Endothelial cell of umbilical vein (primary cell): ENCODE results near the gene PXT1. TPM values are rescaled to one million over a fixed set of nuclear protein-coding genes. Genes with fewer than 3 reads are reported as not detected.

ENCODE experiments used
- BruUV-seq: library from RNA; stranded (reverse); fragments of 400-500 nt; replicated peaks from 2 replicates; lab custom pipeline; 2021; lab: Mats Ljungman, UMichigan
- CTCF ChIA-PET: fragments of 300-600, 350-600 bp; sonication (Branson Sonifier 250); formaldehyde crosslinking; loops from one replicate; lab custom pipeline; 2021; ENCODE audit warnings: antibody characterized with exemption, inconsistent platforms; lab: Charles Lee
- POLR2A ChIA-PET: fragments of 300-600, 350-600 bp; sonication (Branson Sonifier 250); formaldehyde crosslinking; loops from one replicate; lab custom pipeline; 2021; ENCODE audit warnings: antibody characterized with exemption, inconsistent platforms; lab: Charles Lee
- DNase-seq: peaks from one replicate; pipeline ENCODE4 v3.0.0-alpha.2; 2011; ENCODE audit warnings: low read depth, low spot score
- FAIRE-seq: peaks from 2 replicates; lab custom pipeline; 2011; peaks lifted over from hg19 to GRCh38; lab: Jason Lieb, UNC
- H2AFZ ChIP-seq: 2 replicates; pipeline ENCODE4 v1.6.0; 2012; ENCODE audit warnings: low read depth, low read length, control low read depth, inconsistent platforms
- H3K27ac ChIP-seq: 2 replicates; pipeline ENCODE4 v1.5.1; 2011; ENCODE audit warnings: low read depth, mild to moderate bottlenecking, control low read depth, low read length, moderate library complexity; ENCODE audit not compliant: insufficient read depth
- H3K27me3 ChIP-seq, 2 experiments: 2 replicates each; pipeline versions ENCODE4 v1.6.0 to v1.6.1; 2011; ENCODE audit warnings: low read length in 2 of 2, mixed read lengths in 1 of 2; ENCODE audit not compliant: control insufficient read depth in 2 of 2, insufficient read depth in 2 of 2
- H3K36me3 ChIP-seq, 2 experiments: 2 replicates in 1 of 2; 3 replicates in 1 of 2; pipeline ENCODE4 v1.5.1; 2011; ENCODE audit warnings: low read length in 2 of 2, mild to moderate bottlenecking in 1 of 2, moderate library complexity in 1 of 2; ENCODE audit not compliant: control insufficient read depth in 2 of 2, insufficient read depth in 2 of 2; ENCODE audit errors: extremely low read depth in 1 of 2
- H3K4me1 ChIP-seq: 3 replicates; pipeline ENCODE4 v1.5.1; 2011; ENCODE audit warnings: mild to moderate bottlenecking, low read length; ENCODE audit not compliant: control insufficient read depth, insufficient read depth; ENCODE audit errors: extremely low read depth
- H3K4me2 ChIP-seq: 2 replicates; pipeline ENCODE4 v1.6.1; 2011; ENCODE audit warnings: low read length, control low read depth, mixed read lengths; ENCODE audit not compliant: insufficient read depth
- H3K4me3 ChIP-seq, 3 experiments: fragments of 200-600 bp in 1 of 3; sonication (generic), shearing (Covaris generic) in 1 of 3; replicated peaks in 1 of 3; 2 replicates each; pipeline ENCODE4 v1.5.1; 2011 to 2016; ENCODE audit warnings: control low read depth in 3 of 3, low read length in 3 of 3, mild to moderate bottlenecking in 2 of 3, inconsistent platforms in 1 of 3, low read depth in 1 of 3, moderate library complexity in 1 of 3; ENCODE audit not compliant: insufficient read depth in 1 of 3
- H3K79me2 ChIP-seq: 2 replicates; pipeline ENCODE4 v1.6.0; 2012; ENCODE audit warnings: low read length, inconsistent platforms; ENCODE audit not compliant: control insufficient read depth, insufficient read depth
- H3K9ac ChIP-seq: replicated peaks from 2 replicates; pipeline ENCODE3; 2011; ENCODE audit warnings: low read length, control low read depth; ENCODE audit not compliant: insufficient read depth; ENCODE audit errors: extremely low read depth
- H3K9me1 ChIP-seq: replicated peaks from 3 replicates; pipeline ENCODE4 v1.6.0; 2011; ENCODE audit warnings: mild to moderate bottlenecking, low read length; ENCODE audit not compliant: control insufficient read depth, insufficient read depth; ENCODE audit errors: extremely low read depth
- H3K9me3 ChIP-seq: replicated peaks from 2 replicates; pipeline ENCODE4 v1.5.1; 2012; ENCODE audit warnings: low read length, inconsistent platforms; ENCODE audit not compliant: control insufficient read depth, insufficient read depth
- H4K20me1 ChIP-seq: replicated peaks from 2 replicates; pipeline ENCODE3; 2011; ENCODE audit warnings: mild to moderate bottlenecking, low read length; ENCODE audit not compliant: control insufficient read depth, insufficient read depth; ENCODE audit errors: extremely low read depth
- CTCF ChIP-seq, 2 donors: IDR thresholded peaks; 1 replicate in 1 of 2; 2 replicates in 1 of 2; pipeline ENCODE4 v1.5.1; 2011; ENCODE audit warnings: low read length in 2 of 2, mild to moderate bottlenecking in 2 of 2, moderate library complexity in 2 of 2, control low read depth in 1 of 2, inconsistent platforms in 1 of 2, low read depth in 1 of 2; ENCODE audit not compliant: insufficient read depth in 1 of 2; ENCODE audit errors: extremely low read depth in 1 of 2
- EZH2 ChIP-seq: IDR thresholded peaks from 2 replicates; pipeline ENCODE4 v1.6.1; 2012; ENCODE audit warnings: borderline replicate concordance, low read depth, mild to moderate bottlenecking, moderate library complexity, low read length, inconsistent platforms; ENCODE audit not compliant: severe bottlenecking
- FOS ChIP-seq: IDR thresholded peaks from 2 replicates; pipeline ENCODE4 v1.6.1; 2011; ENCODE audit warnings: mild to moderate bottlenecking, low read length, moderate library complexity, borderline replicate concordance; ENCODE audit not compliant: insufficient read depth
- GATA2 ChIP-seq: IDR thresholded peaks from 2 replicates; pipeline ENCODE4 v1.7.0; 2011; ENCODE audit warnings: low read depth, mild to moderate bottlenecking, moderate library complexity, mixed read lengths, low read length; ENCODE audit not compliant: insufficient read length, insufficient read depth
- JUN ChIP-seq: IDR thresholded peaks from 2 replicates; pipeline ENCODE4 v1.6.1; 2011; ENCODE audit warnings: borderline replicate concordance, low read depth; ENCODE audit not compliant: insufficient read length, insufficient read depth
- MAX ChIP-seq: IDR thresholded peaks from 2 replicates; pipeline ENCODE4 v1.6.1; 2011; ENCODE audit not compliant: insufficient read depth, insufficient read length
- MYC ChIP-seq: IDR thresholded peaks from one replicate; pipeline ENCODE4 v1.6.1; 2011; ENCODE audit warnings: mild to moderate bottlenecking, low read depth, low read length
- POLR2A ChIP-seq: IDR thresholded peaks from 2 replicates; pipeline ENCODE4 v1.6.1; 2012; ENCODE audit warnings: low read depth, mild to moderate bottlenecking, control low read depth, low read length
- POLR2AphosphoS5 ChIP-seq: IDR thresholded peaks from 2 replicates; pipeline ENCODE4 v1.6.1; 2012; ENCODE audit warnings: low read depth, mild to moderate bottlenecking, control low read depth, low read length, moderate library complexity; ENCODE audit not compliant: insufficient read depth
- dilution Hi-C: fragments of 300-500 bp; cut with MboI; formaldehyde crosslinking; loops from one replicate; pipeline ENCODE4 v1.15.0; 2019; ENCODE audit warnings: low sequenced_read_pairs; ENCODE audit not compliant: extremely low pct_ligation_motif_present
- intact Hi-C: fragments of 100-400 bp; cut with micrococcal nuclease; formaldehyde crosslinking; loops from one replicate; pipeline ENCODE4 v1.10.0; 2022
- polyA plus RNA-seq, 4 experiments: library from polyadenylated mRNA; depleted of rRNA in 3 of 4; stranded (reverse) in 3 of 4; unstranded in 1 of 4; fragments of >200 nt; gene quantifications; 2 replicates each; pipeline versions ENCODE4 v1.2.1 to v1.2.3, GENCODE V29; 2011 to 2012; ENCODE audit warnings: missing spikeins in 1 of 4
- total RNA-seq: library from RNA; stranded (reverse); gene quantifications from 2 replicates; pipeline ENCODE4 v1.2.3, GENCODE V29; 2021

PXT1 gene
- total and polyA plus RNA-seq, 2 donors (not counting 3 experiments of a cell fraction or from before 2014, with no cell fraction given), result not detected

- no peak for DNase-seq
- no peak overlapping the region for H3K9ac ChIP-seq
- no peak overlapping the region for H2AFZ ChIP-seq
- H4K20me1 ChIP-seq, result no peaks in the 10 kb centered on the region
- no peaks in the 10 kb centered on the region for H3K79me2 ChIP-seq
- no peak for FAIRE-seq
- intact Hi-C loops (no loop called here), dilution Hi-C loops (no loop called here)
- H3K4me2 ChIP-seq, result no peak overlapping the region
- no peaks in the 10 kb centered on the region for H3K9me1 ChIP-seq
- no peaks in the 10 kb centered on the region for H3K36me3 ChIP-seq
- no peaks in the 10 kb centered on the region for H3K4me1 ChIP-seq
- peaks cover 4 to 12% of the 10 kb centered on the region in 2 experiments for H3K27me3 ChIP-seq
- BruUV-seq, result no TSS peak
- H3K27ac ChIP-seq, result no peak overlapping the region
- no peak overlapping the region for H3K4me3 ChIP-seq
- ChIA-PET CTCF (no interaction called here), POLR2A (no interaction called here)
- H3K9me3 ChIP-seq, result no peaks in the 10 kb centered on the region
- TF ChIP-seq CTCF (IDR thresholded peaks at IDR 0.05; ENCODE audit: extremely low read depth in 1 of 2, insufficient read depth in 1 of 2, low read depth in 1 of 2, low read length in 2 of 2) (no peak), FOS (no peak), MYC (no peak), GATA2 (no peak), EZH2 (no peak), MAX (no peak), POLR2A (no peak), JUN (no peak), POLR2AphosphoS5 (no peak)
Measured at GRCh38 chr6:36376183-36376582, 66.5 kb downstream of the PXT1 start.
